Panc1 (cell line): ENCODE results near the gene NOS3. TPM values are rescaled to one million over a fixed set of nuclear protein-coding genes. Genes with fewer than 3 reads are reported as not detected.

Experiments used
- ATAC-seq: fragments of 200-7000 bp; cut with Tn5 transposase; 2 replicates; pipeline ENCODE4 v1.9.1; 2020; ENCODE audit warnings: mild to moderate bottlenecking, moderate library complexity
- BruUV-seq: library from RNA; stranded (reverse); fragments of 400-500 nt; replicated peaks from 2 replicates; lab custom pipeline; 2021; lab: Mats Ljungman, UMichigan
- CTCF ChIA-PET: fragments of 300-600 bp; sonication (Branson Sonifier 250); formaldehyde crosslinking; loops from one replicate; lab custom pipeline; 2022; ENCODE audit warnings: antibody characterized with exemption; lab: Charles Lee
- POLR2A ChIA-PET: fragments of 300-600 bp; sonication (Branson Sonifier 250); formaldehyde crosslinking; loops from one replicate; lab custom pipeline; 2022; ENCODE audit warnings: antibody characterized with exemption; lab: Charles Lee
- DNase-seq: peaks from one replicate; pipeline ENCODE4 v3.0.0-alpha.2; 2010; ENCODE audit warnings: low read depth, low spot score
- H3K27ac ChIP-seq: 2 replicates; pipeline ENCODE4 v1.5.1; 2011; ENCODE audit warnings: mild to moderate bottlenecking, low read length, inconsistent platforms
- H3K27me3 ChIP-seq: fragments of 200-500 bp; sonication (Bioruptor generic); 2 replicates; pipeline ENCODE4 v1.6.0; 2014; ENCODE audit warnings: low read length, inconsistent platforms; ENCODE audit not compliant: control insufficient read depth, insufficient read depth
- H3K36me3 ChIP-seq: fragments of 200-500 bp; sonication (Bioruptor generic); 2 replicates; pipeline ENCODE4 v1.5.1; 2014; ENCODE audit warnings: inconsistent platforms, mild to moderate bottlenecking, low read length, moderate library complexity; ENCODE audit not compliant: control insufficient read depth, insufficient read depth
- H3K4me1 ChIP-seq: 2 replicates; pipeline ENCODE4 v1.5.1; 2011; ENCODE audit warnings: inconsistent platforms, mild to moderate bottlenecking, low read length, moderate library complexity; ENCODE audit not compliant: control insufficient read depth, insufficient read depth
- H3K4me3 ChIP-seq, 2 experiments: 2 replicates each; pipeline ENCODE4 v1.5.1; 2011 to 2012; ENCODE audit warnings: low read depth in 2 of 2, low read length in 2 of 2, mild to moderate bottlenecking in 2 of 2, inconsistent platforms in 1 of 2, moderate library complexity in 1 of 2
- H3K9me3 ChIP-seq: fragments of 200-500 bp; sonication (Bioruptor generic); 2 replicates; pipeline ENCODE4 v1.5.1; 2014; ENCODE audit warnings: low read depth, mild to moderate bottlenecking, inconsistent platforms, low read length, moderate library complexity; ENCODE audit not compliant: control insufficient read depth, insufficient read depth
- CTCF ChIP-seq: fragments of 450-650 bp; IDR thresholded peaks from 2 replicates; pipeline ENCODE4 v1.5.1; 2017; ENCODE audit warnings: mild to moderate bottlenecking
- POLR2AphosphoS5 ChIP-seq: IDR thresholded peaks from 2 replicates; pipeline ENCODE4 v1.6.1; 2012; ENCODE audit warnings: mild to moderate bottlenecking, low read depth, low read length, moderate library complexity
- REST ChIP-seq, 2 experiments: IDR thresholded peaks; 2 replicates each; pipeline ENCODE4 v1.6.1; 2011 to 2012; ENCODE audit warnings: low read depth in 2 of 2, control low read depth in 1 of 2, low read length in 1 of 2, mild to moderate bottlenecking in 1 of 2, moderate library complexity in 1 of 2; ENCODE audit not compliant: insufficient read depth in 1 of 2
- SIN3A ChIP-seq: IDR thresholded peaks from 2 replicates; pipeline ENCODE4 v1.6.1; 2012; ENCODE audit warnings: low read depth, mild to moderate bottlenecking, low read length, moderate library complexity, borderline replicate concordance; ENCODE audit not compliant: insufficient read depth
- TCF7L2 ChIP-seq: IDR thresholded peaks from 2 replicates; pipeline ENCODE4 v1.6.1; 2011; ENCODE audit warnings: mild to moderate bottlenecking, low read depth, low read length, inconsistent platforms
- in situ Hi-C: cut with HindIII; loops from 2 replicates; pipeline ENCODE4 v1.10.0; 2016; ENCODE audit warnings: low sequenced_read_pairs, low pct_unique_long_range_greater_than_20kb
- intact Hi-C: fragments of 100-400 bp; cut with micrococcal nuclease; formaldehyde crosslinking; loops from one replicate; pipeline ENCODE4 v1.10.0; 2022; ENCODE audit not compliant: unreplicated experiment
- total RNA-seq: library from RNA; stranded (reverse); gene quantifications from one replicate; pipeline ENCODE4 v1.2.1, GENCODE V29; 2021; ENCODE audit not compliant: unreplicated experiment

Gene NOS3
- total RNA-seq, 1 experiment from 2014 or later, result 3.1 TPM

- Histone ChIP-seq H3K4me3 (no peak overlapping the region), H3K9me3 (no peaks in the 10 kb centered on the region), H3K27ac (no peak overlapping the region), H3K27me3 (no peaks in the 10 kb centered on the region), H3K4me1 (peaks cover 20% of the 10 kb centered on the region), H3K36me3 (no peaks in the 10 kb centered on the region; the same call in 1 of the 2 replicates)
- ChIA-PET POLR2A (no interaction called here), CTCF (no interaction called here)
- DNase-seq (no peak), ATAC-seq (no peak)
- no peak for TF ChIP-seq POLR2AphosphoS5
- no peak for TF ChIP-seq SIN3A
- TF ChIP-seq CTCF, result no peak
- no peak for TF ChIP-seq TCF7L2
- no peak for TF ChIP-seq REST (IDR thresholded peaks at IDR 0.05; ENCODE audit: insufficient read depth in 1 of 2, low read depth in 2 of 2, low read length in 1 of 2)
- intact Hi-C loops (no loop called here), in situ Hi-C loops (no loop called here)
- BruUV-seq, result no TSS peak
Observed at GRCh38 chr7:150972741-150973140, 18.1 kb upstream of the NOS3 start.

GRCh38 chr7:150973571-150974451, 17.0 kb upstream of the NOS3 start:
- TF ChIP-seq REST (IDR thresholded peaks at IDR 0.05; ENCODE audit: insufficient read depth in 1 of 2, low read depth in 2 of 2, low read length in 1 of 2) (no peak), CTCF (no peak), POLR2AphosphoS5 (no peak), SIN3A (no peak), TCF7L2 (no peak)
- no peaks in the 10 kb centered on the region for H3K27me3 ChIP-seq
- DNase-seq (no peak), ATAC-seq (no peak)
- peaks cover 20% of the 10 kb centered on the region for H3K4me1 ChIP-seq
- CTCF ChIA-PET, result no interaction called here
- peak overlapping the region in 1 of 2 experiments; percentile 18; a peak in 1 of 4 replicates for H3K4me3 ChIP-seq
- BruUV-seq, result no TSS peak
- intact Hi-C loops, result no loop called here
- no peaks in the 10 kb centered on the region for H3K9me3 ChIP-seq
- no peak overlapping the region for H3K27ac ChIP-seq
- in situ Hi-C loops, result no loop called here
- POLR2A ChIA-PET, result no interaction called here
- no peaks in the 10 kb centered on the region; the same call in 1 of the 2 replicates for H3K36me3 ChIP-seq
